GM12878 (cell line): Measurements from ENCODE around the gene RIMBP2. TPM values are rescaled to one million over a fixed set of nuclear protein-coding genes. Genes with fewer than 3 reads are reported as not detected.
A peak's percentile ranks its signal among the peaks of the same experiment; 100 is the strongest.

Source experiments
- ATAC-seq: fragments of 200-7000 bp; cut with Tn5 transposase; 3 replicates; pipeline ENCODE4 v1.9.1; 2020; ENCODE audit warnings: mild to moderate bottlenecking, moderate library complexity
- BruUV-seq: library from RNA; stranded (reverse); fragments of 400-500 nt; replicated peaks from 2 replicates; lab custom pipeline; 2021; lab: Mats Ljungman, UMichigan
- CTCF ChIA-PET: fragments of 300-600 bp; sonication (Branson Sonifier 250); formaldehyde crosslinking; extraction: SDS; loops from one replicate; lab custom pipeline; 2021; ENCODE audit warnings: inconsistent platforms; lab: Yijun Ruan, JAX
- POLR2A ChIA-PET: fragments of 350-600 bp; formaldehyde crosslinking; extraction: SDS; loops from one replicate; lab custom pipeline; 2021; ENCODE audit warnings: inconsistent platforms; lab: Charles Lee
- RAD21 ChIA-PET: fragments of 300-600 bp; sonication (Branson Sonifier 250); formaldehyde crosslinking; loops from one replicate; lab custom pipeline; 2023; ENCODE audit warnings: antibody characterized with exemption; ENCODE audit not compliant: unreplicated experiment; lab: Charles Lee
- SMC1A ChIA-PET: fragments of 300-600 bp; sonication (Branson Sonifier 250); formaldehyde crosslinking; loops from one replicate; lab custom pipeline; 2023; ENCODE audit not compliant: unreplicated experiment, uncharacterized antibody; lab: Charles Lee
- DNase-seq: peaks from one replicate; pipeline ENCODE4 v3.0.0-alpha.2; 2011; ENCODE audit warnings: low read depth, low spot score
- FAIRE-seq: peaks from 3 replicates; lab custom pipeline; 2011; peaks lifted over from hg19 to GRCh38; lab: Jason Lieb, UNC
- H2AFZ ChIP-seq: 2 replicates; pipeline ENCODE4 v1.6.0; 2011; ENCODE audit warnings: low read depth, low read length, control low read depth; ENCODE audit not compliant: control insufficient read depth
- H3K27ac ChIP-seq: 2 replicates; pipeline ENCODE4 v1.5.1; 2011; ENCODE audit warnings: control low read depth; ENCODE audit not compliant: control insufficient read depth, insufficient read depth
- H3K27me3 ChIP-seq, 2 experiments: replicated peaks in 1 of 2; 2 replicates each; pipeline versions ENCODE4 v1.6.0 to v1.6.1; 2011; ENCODE audit warnings: low read length in 1 of 2; ENCODE audit not compliant: control insufficient read depth in 2 of 2, insufficient read depth in 2 of 2
- H3K36me3 ChIP-seq, 2 experiments: 2 replicates each; pipeline ENCODE4 v1.5.1; 2011; ENCODE audit warnings: low read length in 1 of 2; ENCODE audit not compliant: control insufficient read depth in 2 of 2, insufficient read depth in 2 of 2
- H3K4me1 ChIP-seq: 2 replicates; pipeline ENCODE4 v1.6.1; 2011; ENCODE audit warnings: mild to moderate bottlenecking, low read length, moderate library complexity, mixed read lengths; ENCODE audit not compliant: control insufficient read depth, insufficient read depth
- H3K4me2 ChIP-seq: 2 replicates; pipeline ENCODE4 v1.6.0; 2011; ENCODE audit warnings: control low read depth; ENCODE audit not compliant: control insufficient read depth, insufficient read depth
- H3K4me3 ChIP-seq: fragments of 200-600 bp; sonication (generic); 2 replicates; pipeline ENCODE4 v1.5.1; 2016
- H3K79me2 ChIP-seq: 2 replicates; pipeline ENCODE4 v1.6.0; 2011; ENCODE audit warnings: low read length; ENCODE audit not compliant: control insufficient read depth, insufficient read depth
- H3K9ac ChIP-seq: 2 replicates; pipeline ENCODE4 v1.8.0; 2011; ENCODE audit warnings: low read length, control low read depth, mixed read lengths; ENCODE audit not compliant: control insufficient read depth, insufficient read depth
- H3K9me3 ChIP-seq: replicated peaks from 3 replicates; pipeline ENCODE4 v1.5.1; 2011; ENCODE audit warnings: mild to moderate bottlenecking, low read length; ENCODE audit not compliant: control insufficient read depth, insufficient read depth
- H4K20me1 ChIP-seq: 2 replicates; pipeline ENCODE4 v1.6.0; 2011; ENCODE audit not compliant: control insufficient read depth, insufficient read depth
- SMAD1 ChIP-seq: fragments of 450-650 bp; IDR thresholded peaks from 2 replicates; pipeline ENCODE4 v1.6.1; 2018; ENCODE audit warnings: mild to moderate bottlenecking, low read depth; ENCODE audit not compliant: partially characterized antibody
- WGBS: methylation state at CpG from one replicate; pipeline ENCODE4 v1.1.6; 2016; ENCODE audit warnings: low lambda C conversion rate; ENCODE audit not compliant: insufficient replicate concordance, insufficient coverage; ENCODE audit errors: missing lambda C conversion rate; 5-methylcytosine and 5-hydroxymethylcytosine counted together
- in situ Hi-C: fragments of 300-500 bp; cut with MboI; formaldehyde crosslinking; loops from 9 replicates; pipeline ENCODE4 v1.14.3; 2018; ENCODE audit warnings: mixed read lengths
- intact Hi-C: fragments of 100-400 bp; cut with micrococcal nuclease; formaldehyde crosslinking; loops from one replicate; pipeline ENCODE4 v1.14.2; 2022; ENCODE audit not compliant: unreplicated experiment
- polyA plus RNA-seq, 11 experiments: library from polyadenylated mRNA; depleted of rRNA in 4 of 11; unstranded in 6 of 11; stranded (reverse) in 5 of 11; fragments of >200 nt; fragmentation: Nextera tagmentation in 4 of 11; fragmentation: Illumina TruSeq in 1 of 11; extraction: Ambion mirVana in 4 of 11; extraction: Trizol in 1 of 11; gene quantifications; 1 replicate in 1 of 11; 2 replicates in 10 of 11; pipeline versions ENCODE4 v1.2.1 to v1.2.3, GENCODE V29; 2011 to 2016; ENCODE audit warnings: inconsistent platforms in 2 of 11, missing spikeins in 2 of 11, low read depth in 1 of 11
- total RNA-seq, 4 experiments: library from RNA; depleted of rRNA in 3 of 4; stranded (reverse); fragments of >200 nt in 3 of 4; fragmentation: Illumina TruSeq in 1 of 4; extraction: Trizol in 1 of 4; gene quantifications; 2 replicates each; pipeline versions ENCODE4 v1.2.1 to v1.2.3, GENCODE V29; 2013 to 2021
- TF ChIP-seq, protein P1 (sequence below): fragments of 450-650 bp; IDR thresholded peaks from 2 replicates; pipeline ENCODE4 v1.6.1; 2017; ENCODE audit warnings: mild to moderate bottlenecking, moderate library complexity

Gene RIMBP2
- total and polyA plus RNA-seq, 10 of the 15 experiments (the other 5 are each of a cell fraction or from before 2014, with no cell fraction given), result 0.04 to 2.9 (median 0.07) TPM; not detected in 1

DNA sequence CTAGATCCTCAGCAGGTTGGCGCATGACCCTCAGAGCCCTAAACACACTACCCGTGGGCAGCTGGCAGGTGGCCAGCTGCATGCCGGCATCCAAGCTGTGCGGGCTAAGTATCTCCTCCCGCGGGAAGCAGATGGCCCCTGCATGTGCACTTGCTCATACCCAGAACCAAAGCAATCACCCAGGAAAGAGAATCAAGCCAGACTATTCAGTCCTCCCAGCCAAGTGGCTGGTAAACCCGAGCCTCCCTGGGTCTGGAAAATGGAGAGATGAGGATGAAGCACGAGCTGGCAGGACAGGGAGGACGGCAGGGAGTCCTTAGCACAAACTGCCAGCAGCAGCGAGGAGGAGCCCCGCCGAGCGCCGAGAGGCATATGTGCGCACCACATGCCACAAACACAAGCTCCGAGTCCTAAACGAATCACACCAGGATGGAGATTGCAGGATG, 139.7 kb downstream of the RIMBP2 start:
- CTCF ChIA-PET, result interaction anchor here (0.6 to 1.1 kb wide), 2 partner anchors 28 to 172 kb away, joined by 3 read pairs; no protein-coding TSS in a partner anchor
- H3K4me2 ChIP-seq, result no peak overlapping the region
- no peak overlapping the region for H3K4me3 ChIP-seq
- in situ Hi-C loops, result no loop called here
- H3K36me3 ChIP-seq, result no peaks in the 10 kb centered on the region
- TF ChIP-seq, protein P1, sequence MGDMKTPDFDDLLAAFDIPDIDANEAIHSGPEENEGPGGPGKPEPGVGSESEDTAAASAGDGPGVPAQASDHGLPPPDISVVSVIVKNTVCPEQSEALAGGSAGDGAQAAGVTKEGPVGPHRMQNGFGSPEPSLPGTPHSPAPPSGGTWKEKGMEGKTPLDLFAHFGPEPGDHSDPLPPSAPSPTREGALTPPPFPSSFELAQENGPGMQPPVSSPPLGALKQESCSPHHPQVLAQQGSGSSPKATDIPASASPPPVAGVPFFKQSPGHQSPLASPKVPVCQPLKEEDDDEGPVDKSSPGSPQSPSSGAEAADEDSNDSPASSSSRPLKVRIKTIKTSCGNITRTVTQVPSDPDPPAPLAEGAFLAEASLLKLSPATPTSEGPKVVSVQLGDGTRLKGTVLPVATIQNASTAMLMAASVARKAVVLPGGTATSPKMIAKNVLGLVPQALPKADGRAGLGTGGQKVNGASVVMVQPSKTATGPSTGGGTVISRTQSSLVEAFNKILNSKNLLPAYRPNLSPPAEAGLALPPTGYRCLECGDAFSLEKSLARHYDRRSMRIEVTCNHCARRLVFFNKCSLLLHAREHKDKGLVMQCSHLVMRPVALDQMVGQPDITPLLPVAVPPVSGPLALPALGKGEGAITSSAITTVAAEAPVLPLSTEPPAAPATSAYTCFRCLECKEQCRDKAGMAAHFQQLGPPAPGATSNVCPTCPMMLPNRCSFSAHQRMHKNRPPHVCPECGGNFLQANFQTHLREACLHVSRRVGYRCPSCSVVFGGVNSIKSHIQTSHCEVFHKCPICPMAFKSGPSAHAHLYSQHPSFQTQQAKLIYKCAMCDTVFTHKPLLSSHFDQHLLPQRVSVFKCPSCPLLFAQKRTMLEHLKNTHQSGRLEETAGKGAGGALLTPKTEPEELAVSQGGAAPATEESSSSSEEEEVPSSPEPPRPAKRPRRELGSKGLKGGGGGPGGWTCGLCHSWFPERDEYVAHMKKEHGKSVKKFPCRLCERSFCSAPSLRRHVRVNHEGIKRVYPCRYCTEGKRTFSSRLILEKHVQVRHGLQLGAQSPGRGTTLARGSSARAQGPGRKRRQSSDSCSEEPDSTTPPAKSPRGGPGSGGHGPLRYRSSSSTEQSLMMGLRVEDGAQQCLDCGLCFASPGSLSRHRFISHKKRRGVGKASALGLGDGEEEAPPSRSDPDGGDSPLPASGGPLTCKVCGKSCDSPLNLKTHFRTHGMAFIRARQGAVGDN, result 0 out of 2 replicates have a peak, but pooled peaks have one; percentile 2
- TF ChIP-seq SMAD1, result no peak
- WGBS, result 59% methylated on average over 17 of the region's 17 CpGs
- BruUV-seq, result no TSS peak
- DNase-seq (no peak), ATAC-seq (no peak), FAIRE-seq (no peak)
- H3K9ac ChIP-seq, result no peak overlapping the region
- H3K27me3 ChIP-seq, result no peaks in the 10 kb centered on the region
- H3K4me1 ChIP-seq, result peaks cover 4% of the 10 kb centered on the region; the same call in 1 of the 2 replicates
- SMC1A ChIA-PET, result interaction anchor here (1.0 to 2.5 kb wide), 4 partner anchors 8 to 140 kb away, joined by 3 to 12 read pairs (median 4); partner anchors contain the start of gene RIMBP2
- H4K20me1 ChIP-seq, result no peaks in the 10 kb centered on the region
- RAD21 ChIA-PET, result no interaction called here
- H2AFZ ChIP-seq, result no peak overlapping the region
- intact Hi-C loops, result loop anchor here (10.0 kb wide), 2 partner anchors 138 to 168 kb away; partner anchors contain the start of gene RIMBP2
- no peaks in the 10 kb centered on the region for H3K79me2 ChIP-seq
- POLR2A ChIA-PET, result no interaction called here
- peak overlapping the region; percentile 31; the same call in 1 of the 2 replicates for H3K27ac ChIP-seq
- no peaks in the 10 kb centered on the region; the same call in 1 of the 3 replicates for H3K9me3 ChIP-seq
